Natural killer cell treated with Interleukin-12 subunit alpha and Interleukin-12 subunit beta and Interleukin-15 and Interleukin-18, amount 100 ng/mL, for 72 hours (primary cell): ENCODE data around the gene LYRM4. TPM values are rescaled to one million over a fixed set of nuclear protein-coding genes. Genes with fewer than 3 reads are reported as not detected.

ENCODE experiments used
- ATAC-seq, 2 donors: fragments of 150-1000 bp; cut with Tn5 transposase in 1 of 2; sonication (Bioruptor Pico), chemical (Tn5 transposase) in 1 of 2; 2 replicates each; pipeline ENCODE4 v1.10.0; 2021
- DNase-seq: peaks from one replicate; pipeline ENCODE4 v3.0.0; 2022; ENCODE audit warnings: low spot score
- H3K27ac Mint-ChIP-seq, 2 donors: 1 replicate in 1 of 2; 2 replicates in 1 of 2; pipeline ENCODE4 v1.8.0; 2022; ENCODE audit warnings: mixed read lengths in 2 of 2, mild to moderate bottlenecking in 1 of 2, moderate library complexity in 1 of 2
- H3K27me3 Mint-ChIP-seq, 2 donors: 1 replicate in 1 of 2; 2 replicates in 1 of 2; pipeline ENCODE4 v1.8.0; 2022; ENCODE audit warnings: mixed read lengths in 2 of 2
- H3K36me3 Mint-ChIP-seq: one replicate; pipeline ENCODE4 v1.8.0; 2022; ENCODE audit warnings: mixed read lengths
- H3K4me1 Mint-ChIP-seq, 2 donors: 1 replicate in 1 of 2; 2 replicates in 1 of 2; pipeline ENCODE4 v1.8.0; 2022; ENCODE audit warnings: low read depth in 2 of 2, mixed read lengths in 2 of 2, mild to moderate bottlenecking in 1 of 2
- H3K4me3 Mint-ChIP-seq: one replicate; pipeline ENCODE4 v1.8.0; 2022; ENCODE audit warnings: mixed read lengths
- H3K9me3 Mint-ChIP-seq: 2 replicates; pipeline ENCODE4 v1.8.0; 2022; ENCODE audit warnings: mixed read lengths
- total RNA-seq, 2 donors: library from RNA; stranded (reverse); gene quantifications; one replicate each; pipeline ENCODE4 v1.2.3, GENCODE V29; 2022

Gene LYRM4
- total RNA-seq, 2 donors from 2014 or later, result 27.7 to 43.0 TPM

DNA sequence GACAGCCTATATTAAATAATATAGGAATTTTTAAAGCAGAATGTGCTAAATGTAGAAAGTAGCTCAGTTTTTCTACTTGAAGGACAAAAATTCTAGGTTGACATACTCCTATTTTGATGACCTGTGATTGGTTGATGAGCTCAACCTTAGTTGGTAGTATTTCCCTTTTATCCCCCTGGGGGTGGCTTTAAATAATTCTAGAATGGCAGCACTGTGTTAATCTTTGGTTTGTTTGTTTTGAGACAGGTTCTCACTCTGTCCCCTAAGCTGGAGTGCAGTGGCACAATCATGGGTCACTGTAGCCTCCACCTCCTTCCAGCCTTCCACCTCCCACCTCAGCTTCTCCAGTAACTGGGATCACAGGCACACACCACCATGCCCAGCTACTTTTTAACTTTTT, 29.8 kb upstream of the LYRM4 start:
- DNase-seq, result no peak
- Mint-ChIP-seq H3K36me3 (peaks cover 5% of the 10 kb centered on the region), H3K27ac (peak overlapping the region in 1 of 2 donors; percentile 38), H3K4me3 (no peak overlapping the region), H3K9me3 (no peaks in the 10 kb centered on the region), H3K27me3 (no peaks in the 10 kb centered on the region), H3K4me1 (peaks cover 42% of the 10 kb centered on the region in 2 donors)
- no peak for ATAC-seq

DNA sequence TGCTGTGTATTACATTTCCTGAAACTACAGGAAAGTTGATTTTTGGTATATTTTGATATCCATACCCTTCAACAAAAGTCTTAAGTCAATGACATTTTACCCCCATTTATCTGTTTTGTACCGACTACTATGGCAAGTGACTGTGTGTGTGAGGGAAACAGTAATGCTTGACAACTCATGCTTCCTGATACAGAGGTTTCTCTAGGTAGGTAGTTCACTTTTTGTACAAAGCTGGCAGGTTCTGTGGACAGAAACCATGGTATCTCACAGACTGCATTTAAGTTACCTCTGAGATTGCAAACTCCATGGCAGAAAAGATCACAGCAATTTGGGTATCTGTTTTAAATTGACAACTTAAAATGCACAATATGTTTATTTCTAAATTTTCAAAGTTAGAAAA, 29.3 kb upstream of the LYRM4 start:
- Mint-ChIP-seq H3K36me3 (peaks cover 5% of the 10 kb centered on the region), H3K9me3 (no peaks in the 10 kb centered on the region), H3K27me3 (no peaks in the 10 kb centered on the region), H3K27ac (no peak overlapping the region), H3K4me3 (no peak overlapping the region), H3K4me1 (peaks cover 42 to 46% of the 10 kb centered on the region in 2 donors)
- DNase-seq, result no peak
- ATAC-seq, result no peak

DNA sequence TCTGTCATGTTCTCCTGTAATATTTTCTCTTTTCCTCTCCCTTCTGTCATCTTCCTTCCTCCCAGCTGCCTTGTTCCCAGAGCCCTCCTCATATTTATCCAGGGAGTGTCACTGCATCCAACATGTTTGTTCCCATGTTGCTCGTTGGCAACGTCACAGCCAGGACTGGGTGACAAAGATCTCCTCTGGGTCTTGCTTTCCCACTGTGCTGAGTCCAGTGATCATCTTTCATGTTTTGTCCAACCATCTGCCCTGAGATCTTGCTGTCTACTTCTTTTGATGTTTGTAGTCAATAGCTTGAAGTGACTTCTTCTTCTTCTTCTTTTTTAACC, 27.2 kb upstream of the LYRM4 start:
- H3K9me3 Mint-ChIP-seq, result no peaks in the 10 kb centered on the region
- peaks cover 5% of the 10 kb centered on the region for H3K36me3 Mint-ChIP-seq
- H3K27ac Mint-ChIP-seq, result peak overlapping the region; percentile 31 to 32
- H3K4me1 Mint-ChIP-seq, result peaks cover 34 to 41% of the 10 kb centered on the region in 2 donors
- no peak for ATAC-seq
- no peak overlapping the region for H3K4me3 Mint-ChIP-seq
- DNase-seq, result no peak
- H3K27me3 Mint-ChIP-seq, result no peaks in the 10 kb centered on the region

DNA sequence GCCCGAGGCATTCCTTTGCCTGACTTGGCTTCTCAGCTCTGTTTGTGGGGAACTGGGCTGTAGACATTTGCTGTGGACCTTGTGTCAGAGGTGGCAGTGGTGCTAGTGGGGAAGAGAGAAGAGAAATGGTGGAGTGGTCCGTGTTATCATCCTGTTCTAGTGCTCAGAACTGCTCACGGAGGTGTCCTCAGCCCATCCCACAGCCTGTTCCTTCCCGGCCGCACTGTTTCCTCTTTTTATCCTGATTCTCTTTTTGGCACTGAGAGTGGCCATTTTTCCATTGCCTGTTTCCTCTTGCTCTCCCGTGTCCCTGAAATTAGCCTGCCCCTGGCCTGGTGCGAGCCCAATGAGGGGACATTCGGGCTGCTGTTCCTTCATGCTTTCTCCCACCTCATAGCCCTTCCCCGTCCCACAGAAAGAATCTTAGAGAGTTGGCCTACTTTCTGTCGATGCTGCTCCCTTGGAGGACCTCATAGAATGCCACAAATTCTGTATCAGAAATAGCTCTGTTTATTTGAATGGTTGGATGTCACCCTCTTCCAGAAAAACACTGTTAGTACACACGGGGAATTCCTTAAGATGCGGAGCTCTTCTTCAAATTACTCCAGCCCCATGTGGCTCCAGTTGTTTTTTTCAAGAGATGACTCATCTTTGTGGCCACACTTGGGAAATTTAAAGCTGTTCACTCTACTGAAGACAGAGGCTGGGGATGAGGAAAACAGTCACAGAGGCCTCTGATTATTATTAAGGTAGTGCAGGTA, 26.6 kb upstream of the LYRM4 start:
- Mint-ChIP-seq H3K9me3 (no peaks in the 10 kb centered on the region), H3K36me3 (peaks cover 4% of the 10 kb centered on the region), H3K4me3 (no peak overlapping the region), H3K27ac (peak overlapping the region in 1 of 2 donors; percentile 32), H3K27me3 (no peaks in the 10 kb centered on the region), H3K4me1 (peaks cover 29 to 39% of the 10 kb centered on the region in 2 donors)
- ATAC-seq (no peak), DNase-seq (no peak)

DNA sequence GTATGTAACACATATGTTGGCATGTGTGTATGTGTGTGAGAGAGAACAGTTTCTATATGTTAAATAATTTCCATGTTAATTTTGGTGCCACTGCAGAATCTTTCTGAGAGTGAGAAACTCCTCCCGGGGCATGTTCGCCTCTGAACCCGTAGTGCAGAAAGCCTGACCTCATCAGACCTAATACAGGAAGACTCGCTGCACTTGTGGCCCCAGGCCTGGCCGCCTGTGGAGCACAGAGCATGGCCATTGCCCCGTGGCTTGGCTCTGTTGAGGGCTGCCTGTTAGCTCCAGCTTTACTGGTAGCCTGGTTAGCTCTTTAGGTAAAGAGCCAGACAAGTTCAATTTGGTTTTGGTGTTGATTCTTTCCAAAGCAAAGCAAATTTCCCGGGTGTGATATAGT, 26.0 kb upstream of the LYRM4 start:
- Mint-ChIP-seq H3K4me3 (no peak overlapping the region), H3K4me1 (peaks cover 27 to 40% of the 10 kb centered on the region in 2 donors), H3K27ac (no peak overlapping the region), H3K27me3 (no peaks in the 10 kb centered on the region), H3K36me3 (no peaks in the 10 kb centered on the region), H3K9me3 (no peaks in the 10 kb centered on the region)
- ATAC-seq (no peak), DNase-seq (no peak)

DNA sequence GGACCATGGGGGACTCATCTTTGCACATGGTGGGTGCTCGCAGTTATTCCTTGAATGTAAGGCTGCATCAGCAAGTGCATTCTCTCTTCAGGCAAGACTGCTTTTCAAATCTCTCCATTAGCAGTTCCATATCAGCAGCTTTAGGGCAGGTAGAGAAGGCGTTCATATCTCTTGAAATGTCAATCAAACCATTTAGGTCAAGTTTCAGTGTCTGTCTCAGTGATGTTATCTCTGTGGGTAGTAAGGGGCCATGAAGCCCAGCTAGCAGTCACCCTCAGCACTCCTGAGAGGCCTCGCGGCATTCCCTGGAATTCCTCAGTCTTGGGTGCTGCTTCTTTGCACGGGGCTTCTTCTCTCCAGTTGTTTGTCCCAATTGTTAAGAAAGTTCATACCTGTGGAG, 24.8 kb upstream of the LYRM4 start:
- H3K4me3 Mint-ChIP-seq, result no peak overlapping the region
- H3K36me3 Mint-ChIP-seq, result no peaks in the 10 kb centered on the region
- H3K27ac Mint-ChIP-seq, result no peak overlapping the region
- H3K27me3 Mint-ChIP-seq, result no peaks in the 10 kb centered on the region
- no peaks in the 10 kb centered on the region for H3K9me3 Mint-ChIP-seq
- H3K4me1 Mint-ChIP-seq, result peaks cover 26 to 51% of the 10 kb centered on the region in 2 donors
- no peak for DNase-seq
- ATAC-seq, result no peak

DNA sequence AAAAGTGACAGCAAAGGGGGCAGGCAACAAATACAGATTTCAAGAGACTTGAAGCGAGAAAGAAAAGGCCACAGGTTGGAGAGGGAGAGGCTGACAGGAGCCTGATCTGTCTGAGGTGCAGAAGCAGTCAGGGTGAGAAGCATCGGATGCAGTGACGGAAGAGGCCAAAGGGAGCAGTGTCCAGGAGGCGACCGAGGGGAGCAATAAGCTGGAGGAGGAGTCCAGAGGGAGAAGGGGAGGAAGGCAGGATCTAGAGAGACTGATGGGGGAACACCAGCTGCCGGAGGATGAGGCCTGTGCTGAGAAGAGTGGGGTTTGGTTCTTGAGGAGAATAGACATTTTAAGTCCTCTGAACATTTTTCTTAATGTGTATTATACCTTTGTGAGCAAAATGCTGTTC, 24.3 kb upstream of the LYRM4 start:
- Mint-ChIP-seq H3K27me3 (no peaks in the 10 kb centered on the region), H3K27ac (no peak overlapping the region), H3K9me3 (no peaks in the 10 kb centered on the region), H3K36me3 (no peaks in the 10 kb centered on the region), H3K4me1 (peaks cover 29 to 55% of the 10 kb centered on the region in 2 donors), H3K4me3 (no peak overlapping the region)
- ATAC-seq (no peak), DNase-seq (no peak)

DNA sequence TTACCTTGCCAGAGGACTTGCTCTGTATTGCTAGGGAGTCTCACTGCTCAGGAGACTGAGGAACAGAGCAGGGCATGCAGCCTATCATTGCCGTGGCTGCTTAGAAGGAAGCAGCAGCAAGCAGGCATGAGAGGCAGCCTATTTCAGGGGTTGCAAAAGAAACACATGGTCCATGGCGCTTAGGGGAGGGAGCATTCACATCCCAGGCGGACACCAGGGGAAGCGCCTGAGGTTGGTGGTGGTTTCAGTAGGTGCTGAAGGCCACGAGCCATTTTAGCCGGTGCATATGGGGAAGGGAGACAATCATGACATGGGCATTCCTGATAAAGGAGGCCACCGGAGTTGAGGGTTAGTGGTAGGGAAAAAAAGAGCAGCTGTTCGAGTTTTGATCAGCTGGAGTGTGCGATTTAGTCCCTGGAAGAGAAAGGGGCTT, 21.5 kb upstream of the LYRM4 start:
- H3K4me1 Mint-ChIP-seq, result peaks cover 25 to 67% of the 10 kb centered on the region in 2 donors
- H3K9me3 Mint-ChIP-seq, result no peaks in the 10 kb centered on the region
- peaks cover 6% of the 10 kb centered on the region for H3K36me3 Mint-ChIP-seq
- H3K27ac Mint-ChIP-seq, result peak overlapping the region in 1 of 2 donors; percentile 99
- H3K27me3 Mint-ChIP-seq, result no peaks in the 10 kb centered on the region
- no peak for DNase-seq
- no peak for ATAC-seq
- no peak overlapping the region for H3K4me3 Mint-ChIP-seq

DNA sequence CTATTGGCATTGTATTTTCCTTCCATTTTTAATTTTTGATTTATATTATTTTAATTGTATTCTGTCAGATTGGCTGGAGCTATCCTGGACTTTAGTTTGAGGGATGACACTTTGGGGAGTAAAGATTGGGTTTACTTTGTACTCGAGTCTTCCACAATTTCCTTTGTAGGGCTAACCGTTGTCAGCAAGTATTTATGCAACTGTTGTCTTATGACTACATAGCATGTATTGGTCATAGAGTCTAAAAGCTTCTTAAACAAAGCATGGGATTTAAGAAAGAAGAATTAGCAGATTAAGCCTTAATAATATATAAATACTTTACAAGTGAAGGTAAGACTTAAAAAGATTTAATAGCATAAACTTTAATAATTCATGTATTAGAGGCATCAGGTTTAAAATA, 20.2 kb upstream of the LYRM4 start:
- peaks cover 22 to 63% of the 10 kb centered on the region in 2 donors for H3K4me1 Mint-ChIP-seq
- peak overlapping the region; percentile 91 for H3K4me3 Mint-ChIP-seq
- H3K27me3 Mint-ChIP-seq, result no peaks in the 10 kb centered on the region
- H3K27ac Mint-ChIP-seq, result peak overlapping the region; percentile 64 to 99
- peaks cover 6% of the 10 kb centered on the region for H3K36me3 Mint-ChIP-seq
- H3K9me3 Mint-ChIP-seq, result no peaks in the 10 kb centered on the region
- no peak for DNase-seq
- no peak for ATAC-seq

DNA sequence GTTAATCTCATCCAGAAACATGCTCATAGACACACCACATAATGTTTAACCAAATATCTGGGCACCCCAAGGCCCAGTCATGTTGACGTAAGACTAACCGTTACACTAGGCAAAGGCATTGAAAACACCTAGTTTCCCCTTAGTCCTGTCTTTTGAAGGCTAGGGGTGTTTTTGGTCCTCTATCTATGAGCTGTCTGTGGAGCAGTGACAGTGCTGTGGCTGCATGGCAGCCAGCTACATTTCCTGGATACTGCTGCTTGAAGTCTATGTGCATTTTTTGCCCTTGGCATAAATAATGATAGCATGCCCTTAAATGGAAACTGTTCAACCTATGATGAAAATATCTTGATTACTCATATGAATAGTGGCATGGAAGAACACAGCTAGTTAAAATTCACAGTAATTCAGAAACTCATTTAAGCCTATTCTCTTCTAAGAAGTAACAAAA, 19.2 kb upstream of the LYRM4 start:
- Mint-ChIP-seq H3K27ac (peak overlapping the region; percentile 64 to 99), H3K4me3 (peak overlapping the region; percentile 91), H3K27me3 (no peaks in the 10 kb centered on the region), H3K4me1 (peaks cover 18 to 58% of the 10 kb centered on the region in 2 donors), H3K9me3 (no peaks in the 10 kb centered on the region), H3K36me3 (peaks cover 6% of the 10 kb centered on the region)
- ATAC-seq, result peak; percentile 80 to 93
- no peak for DNase-seq

DNA sequence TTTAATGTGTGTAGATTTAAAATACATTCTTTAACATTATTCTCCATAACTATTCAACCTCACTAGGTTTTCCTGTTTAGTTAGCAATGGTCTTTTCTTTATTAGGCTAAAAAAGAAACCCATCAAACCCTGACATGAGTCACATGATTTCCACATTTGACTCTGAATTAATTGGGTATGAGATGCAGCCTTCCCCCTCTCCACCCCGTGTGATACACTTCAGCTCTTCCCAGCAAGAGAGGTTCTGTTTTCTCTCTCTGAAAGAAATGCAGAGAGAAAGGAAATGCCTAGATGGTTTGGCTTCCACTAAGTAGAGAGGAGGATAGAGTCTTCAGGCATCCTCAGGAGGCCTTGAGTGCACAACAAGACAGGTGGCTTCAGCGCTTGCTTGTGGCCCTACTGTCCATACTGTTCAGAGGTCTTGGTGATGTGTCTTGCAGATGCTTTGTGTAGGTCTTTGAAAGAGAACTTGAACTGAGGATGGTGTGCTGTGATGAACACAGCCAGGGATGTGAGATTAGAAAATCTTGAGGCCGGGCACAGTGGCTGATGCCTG, 17.9 kb upstream of the LYRM4 start:
- Mint-ChIP-seq H3K27ac (peak overlapping the region; percentile 64 to 99), H3K27me3 (no peaks in the 10 kb centered on the region)
- no peak for DNase-seq

DNA sequence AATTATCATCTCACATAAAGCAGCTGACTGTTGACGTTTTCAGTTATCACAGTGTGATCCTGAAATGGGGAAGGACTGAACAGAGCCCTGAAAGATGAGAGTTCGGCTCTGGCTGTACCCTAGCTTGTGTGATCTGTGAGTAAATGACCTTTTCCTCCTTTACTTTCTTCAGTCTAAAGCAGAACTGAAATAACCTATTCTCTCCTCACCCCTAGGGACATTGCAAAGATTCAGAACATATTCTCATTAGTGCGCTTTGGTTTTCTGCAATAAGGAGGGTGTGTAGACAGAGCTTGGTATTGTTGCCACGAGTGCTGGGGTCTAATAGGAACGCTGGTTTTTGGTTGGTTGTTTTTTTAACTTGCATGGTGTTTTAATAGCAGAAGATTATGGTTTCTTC, 17.3 kb upstream of the LYRM4 start:
- Mint-ChIP-seq H3K4me3 (peak overlapping the region; percentile 91), H3K4me1 (peaks cover 14 to 54% of the 10 kb centered on the region in 2 donors), H3K27ac (peak overlapping the region in 1 of 2 donors; percentile 99), H3K36me3 (peaks cover 6% of the 10 kb centered on the region), H3K9me3 (no peaks in the 10 kb centered on the region), H3K27me3 (no peaks in the 10 kb centered on the region)
- DNase-seq (no peak), ATAC-seq (no peak)

More for the DNA sequence above, 17.9 kb upstream of the LYRM4 start:
- Mint-ChIP-seq H3K4me3 (peak overlapping the region; percentile 91), H3K9me3 (no peaks in the 10 kb centered on the region), H3K36me3 (peaks cover 6% of the 10 kb centered on the region), H3K4me1 (peaks cover 14 to 48% of the 10 kb centered on the region in 2 donors)
- peak in 1 of 2 donors; percentile 25 for ATAC-seq

DNA sequence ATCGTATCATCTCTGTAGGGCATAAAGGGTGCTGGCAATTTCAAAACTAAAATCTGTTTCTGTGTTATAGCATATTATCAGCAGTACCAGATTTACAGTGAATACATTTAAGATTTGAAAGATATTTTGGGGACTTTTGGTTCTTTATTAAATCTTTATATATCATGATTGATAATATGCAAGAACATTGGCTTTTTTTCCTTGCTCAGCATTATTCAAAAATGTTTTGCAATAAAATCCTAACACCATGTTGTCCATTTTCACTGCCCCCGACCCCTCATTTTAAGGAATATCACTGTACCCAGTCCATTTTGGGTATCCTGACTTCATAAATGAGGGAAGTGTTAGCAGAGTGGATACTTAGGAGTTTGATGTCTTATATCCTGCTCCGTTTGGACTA, 16.8 kb upstream of the LYRM4 start:
- H3K4me3 Mint-ChIP-seq, result no peak overlapping the region
- H3K27me3 Mint-ChIP-seq, result no peaks in the 10 kb centered on the region
- ATAC-seq (no peak), DNase-seq (no peak)
- H3K9me3 Mint-ChIP-seq, result no peaks in the 10 kb centered on the region
- H3K27ac Mint-ChIP-seq, result no peak overlapping the region
- H3K4me1 Mint-ChIP-seq, result peaks cover 18 to 57% of the 10 kb centered on the region in 2 donors
- peaks cover 10% of the 10 kb centered on the region for H3K36me3 Mint-ChIP-seq

DNA sequence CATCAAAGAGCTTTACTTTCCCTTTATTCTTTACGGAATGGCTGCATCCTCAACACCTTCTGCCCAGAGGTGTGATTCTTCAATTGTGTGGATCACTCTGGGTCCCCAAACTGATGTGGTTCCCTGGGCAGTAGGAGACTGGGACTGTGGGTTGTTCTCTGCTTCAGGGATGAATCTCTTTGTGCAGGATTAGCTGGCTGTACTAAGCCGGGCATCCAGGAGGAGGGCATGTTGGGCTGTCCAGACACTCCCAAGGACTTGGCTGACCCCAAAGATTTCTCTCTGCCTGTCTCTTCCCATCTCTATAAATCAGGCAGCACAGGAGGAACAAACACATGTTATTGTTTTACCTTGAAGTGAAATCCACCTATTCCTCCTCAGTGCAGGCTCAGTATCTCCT, 15.8 kb upstream of the LYRM4 start:
- peaks cover 10% of the 10 kb centered on the region for H3K36me3 Mint-ChIP-seq
- no peak for DNase-seq
- H3K9me3 Mint-ChIP-seq, result no peaks in the 10 kb centered on the region
- no peak for ATAC-seq
- no peak overlapping the region for H3K27ac Mint-ChIP-seq
- H3K4me1 Mint-ChIP-seq, result peaks cover 15 to 49% of the 10 kb centered on the region in 2 donors
- no peaks in the 10 kb centered on the region for H3K27me3 Mint-ChIP-seq
- H3K4me3 Mint-ChIP-seq, result no peak overlapping the region
